GM23338 (cell line): Measurements from ENCODE around the gene UCN. TPM values are rescaled to one million over a fixed set of nuclear protein-coding genes. Genes with fewer than 3 reads are reported as not detected.

Experiments
- ATAC-seq: fragments of 200-7000 bp; cut with Tn5 transposase; 3 replicates; pipeline ENCODE4 v1.9.1; 2020
- DNase-seq: peaks from one replicate; pipeline ENCODE4 v3.0.0-alpha.2; 2015; ENCODE audit warnings: low spot score
- H2AFZ ChIP-seq: fragments of 200-600 bp; sonication (generic); 2 replicates; pipeline ENCODE4 v1.8.0; 2016; ENCODE audit warnings: antibody characterized with exemption, mild to moderate bottlenecking, moderate library complexity
- H3F3A ChIP-seq: fragments of 200-600 bp; sonication (generic); replicated peaks from 2 replicates; pipeline ENCODE4 v1.8.0; 2017; ENCODE audit warnings: antibody characterized with exemption, mixed run types, low read depth
- H3K27ac ChIP-seq: fragments of 200-600 bp; sonication (generic); 2 replicates; pipeline ENCODE4 v1.6.1; 2016; ENCODE audit warnings: low read depth
- H3K27me3 ChIP-seq: fragments of 200-600 bp; sonication (generic); 2 replicates; pipeline ENCODE4 v1.8.0; 2016; ENCODE audit warnings: mild to moderate bottlenecking, mixed run types, moderate library complexity; ENCODE audit not compliant: insufficient read depth
- H3K36me3 ChIP-seq: fragments of 200-600 bp; sonication (generic); 2 replicates; pipeline ENCODE4 v1.8.0; 2016; ENCODE audit warnings: mild to moderate bottlenecking; ENCODE audit not compliant: insufficient read depth
- H3K4me1 ChIP-seq: fragments of 200-600 bp; sonication (generic); 2 replicates; pipeline ENCODE4 v1.8.0; 2016; ENCODE audit warnings: mild to moderate bottlenecking, moderate library complexity; ENCODE audit not compliant: insufficient read depth
- H3K4me2 ChIP-seq: fragments of 200-600 bp; sonication (generic); 2 replicates; pipeline ENCODE4 v1.7.1; 2017; ENCODE audit warnings: mixed run types
- H3K4me3 ChIP-seq: fragments of 200-600 bp; sonication (generic); 2 replicates; pipeline ENCODE4 v1.6.1; 2016; ENCODE audit warnings: mixed run types
- H3K79me2 ChIP-seq: fragments of 200-600 bp; sonication (generic); replicated peaks from 2 replicates; pipeline ENCODE4 v1.8.0; 2017; ENCODE audit warnings: mild to moderate bottlenecking; ENCODE audit not compliant: insufficient read depth
- H3K9me2 ChIP-seq: fragments of 200-600 bp; sonication (generic); 2 replicates; pipeline ENCODE4 v1.8.0; 2017; ENCODE audit not compliant: insufficient read depth
- H4K20me1 ChIP-seq: fragments of 200-600 bp; sonication (generic); replicated peaks from 2 replicates; pipeline ENCODE4 v1.8.0; 2017; ENCODE audit warnings: mild to moderate bottlenecking; ENCODE audit not compliant: insufficient read depth
- H3K27ac Mint-ChIP-seq: 2 replicates; pipeline ENCODE4 v1.8.0; 2020; ENCODE audit warnings: inconsistent platforms, mild to moderate bottlenecking, moderate library complexity, mixed read lengths
- H3K27me3 Mint-ChIP-seq: 3 replicates; pipeline ENCODE4 v1.8.0; 2022; ENCODE audit warnings: low read depth, mild to moderate bottlenecking, moderate library complexity, mixed read lengths, inconsistent platforms; ENCODE audit not compliant: insufficient read depth, poor library complexity
- H3K36me3 Mint-ChIP-seq: 3 replicates; pipeline ENCODE4 v1.8.0; 2021; ENCODE audit warnings: low read depth, mild to moderate bottlenecking, inconsistent platforms, moderate library complexity, mixed read lengths
- H3K4me1 Mint-ChIP-seq: 3 replicates; pipeline ENCODE4 v1.8.0; 2020; ENCODE audit warnings: mild to moderate bottlenecking, inconsistent platforms, mixed read lengths
- H3K4me3 Mint-ChIP-seq: 3 replicates; pipeline ENCODE4 v1.8.0; 2021; ENCODE audit warnings: moderate library complexity, mild to moderate bottlenecking, inconsistent platforms, mixed read lengths
- H3K9me3 Mint-ChIP-seq: 3 replicates; pipeline ENCODE4 v1.8.0; 2020; ENCODE audit warnings: moderate library complexity, mild to moderate bottlenecking, inconsistent platforms, mixed read lengths
- CREB1 ChIP-seq: fragments of 250-450 bp; sonication (Bioruptor Pico); IDR thresholded peaks from 2 replicates; pipeline ENCODE4 v1.5.0; 2020; ENCODE audit warnings: low read depth, mild to moderate bottlenecking, moderate library complexity
- EZH2 ChIP-seq: fragments of 200-600 bp; sonication (generic); IDR thresholded peaks from one replicate; pipeline ENCODE4 v1.8.0; 2017; ENCODE audit warnings: antibody characterized with exemption, mild to moderate bottlenecking, low read depth; ENCODE audit not compliant: unreplicated experiment
- EZH2phosphoT487 ChIP-seq: fragments of 200-600 bp; sonication (generic); IDR thresholded peaks from one replicate; pipeline ENCODE4 v1.8.1; 2018; ENCODE audit warnings: antibody characterized with exemption; ENCODE audit not compliant: unreplicated experiment
- JUNB ChIP-seq: IDR thresholded peaks from one replicate; pipeline ENCODE4 v1.6.1; 2016; ENCODE audit warnings: antibody characterized with exemption; ENCODE audit not compliant: unreplicated experiment
- NANOG ChIP-seq: IDR thresholded peaks from 2 replicates; pipeline ENCODE4 v1.6.1; 2016; ENCODE audit warnings: antibody characterized with exemption, borderline replicate concordance
- POLR2AphosphoS5 ChIP-seq: IDR thresholded peaks from 2 replicates; pipeline ENCODE4 v1.6.1; 2016; ENCODE audit warnings: antibody characterized with exemption, low read depth
- STAT1 ChIP-seq: IDR thresholded peaks from one replicate; pipeline ENCODE4 v1.6.1; 2016; ENCODE audit warnings: antibody characterized with exemption; ENCODE audit not compliant: unreplicated experiment
- ZNF114 ChIP-seq: fragments of 250-450 bp; sonication (Bioruptor Pico); IDR thresholded peaks from 2 replicates; pipeline ENCODE4 v1.5.0; 2020; ENCODE audit warnings: mild to moderate bottlenecking, moderate library complexity
- ZNF331 ChIP-seq: fragments of 250-450 bp; sonication (Bioruptor Pico); IDR thresholded peaks from 2 replicates; pipeline ENCODE4 v1.5.0; 2020; ENCODE audit warnings: low read depth, mild to moderate bottlenecking, moderate library complexity
- polyA plus RNA-seq: library from polyadenylated mRNA; unstranded; fragments of >200 nt; fragmentation: Nextera tagmentation; extraction: Ambion mirVana; gene quantifications from 2 replicates; pipeline ENCODE4 v1.2.1, GENCODE V29; 2016
- total RNA-seq: library from RNA; depleted of rRNA; stranded (reverse); fragments of >200 nt; shearing (Covaris generic); gene quantifications from 2 replicates; pipeline ENCODE4 v1.2.3, GENCODE V29; 2014
- TF ChIP-seq, protein P1 (sequence below): IDR thresholded peaks from 2 replicates; pipeline ENCODE4 v1.6.1; 2016; ENCODE audit warnings: antibody characterized with exemption
- TF ChIP-seq, protein P2 (sequence below): IDR thresholded peaks from one replicate; pipeline ENCODE4 v1.6.1; 2018; ENCODE audit warnings: antibody characterized with exemption; ENCODE audit not compliant: unreplicated experiment
- TF ChIP-seq, protein P3 (sequence below): fragments of 250-450 bp; sonication (Bioruptor Pico); IDR thresholded peaks from 2 replicates; pipeline ENCODE4 v1.5.0; 2020; ENCODE audit warnings: mild to moderate bottlenecking, moderate library complexity
- TF ChIP-seq, protein P4 (sequence below), 2 experiments: fragments of 200-600 bp in 1 of 2; sonication (generic) in 1 of 2; conservative IDR thresholded peaks; 2 replicates each; pipeline versions ENCODE4 v1.5.1 to v1.6.1; 2016 to 2017; ENCODE audit warnings: antibody characterized with exemption in 2 of 2, low read depth in 2 of 2, mild to moderate bottlenecking in 2 of 2, moderate library complexity in 1 of 2

UCN gene
- total and polyA plus RNA-seq, 2 experiments from 2014 or later, result 0.59 to 0.99 TPM

DNA sequence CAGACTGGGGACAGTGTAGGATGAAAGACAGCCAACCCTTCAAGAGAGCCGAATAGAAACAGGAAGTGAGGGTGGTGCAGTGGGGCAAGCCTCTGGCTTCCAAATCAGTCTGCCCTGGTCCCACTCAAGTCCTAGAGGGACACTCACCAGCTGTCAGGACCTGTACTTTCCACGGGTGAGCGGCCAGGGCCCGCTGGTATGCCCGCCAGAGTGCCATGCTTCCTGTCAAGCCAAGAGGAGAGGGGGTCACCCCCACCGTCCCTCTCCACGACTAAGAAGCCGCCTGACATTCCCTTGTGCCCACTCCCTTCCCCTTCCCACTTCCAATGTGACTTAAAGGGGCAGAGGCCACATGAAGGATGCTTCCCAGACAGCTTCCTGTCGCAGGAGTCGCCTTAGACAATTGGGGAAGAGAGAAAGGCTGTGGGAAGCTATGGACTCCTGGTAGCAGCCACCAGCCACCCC, 14.1 kb upstream of the UCN start:
- Histone ChIP-seq H3K36me3 (peaks cover 5% of the 10 kb centered on the region; the same call in 1 of the 2 replicates), H3F3A (peaks cover 21% of the 10 kb centered on the region; the same call in 1 of the 2 replicates), H3K9me2 (no peaks in the 10 kb centered on the region), H2AFZ (peak overlapping the region; percentile 99; the same call in 1 of the 2 replicates), H3K79me2 (peaks cover 5% of the 10 kb centered on the region), H3K27me3 (no peaks in the 10 kb centered on the region), H4K20me1 (no peaks in the 10 kb centered on the region), H3K27ac (peak overlapping the region; percentile 90), H3K4me3 (peak overlapping the region; percentile 99), H3K4me2 (peak overlapping the region; percentile 99), H3K4me1 (peaks cover 14% of the 10 kb centered on the region)
- TF ChIP-seq JUNB, result no peak
- TF ChIP-seq, protein P1, sequence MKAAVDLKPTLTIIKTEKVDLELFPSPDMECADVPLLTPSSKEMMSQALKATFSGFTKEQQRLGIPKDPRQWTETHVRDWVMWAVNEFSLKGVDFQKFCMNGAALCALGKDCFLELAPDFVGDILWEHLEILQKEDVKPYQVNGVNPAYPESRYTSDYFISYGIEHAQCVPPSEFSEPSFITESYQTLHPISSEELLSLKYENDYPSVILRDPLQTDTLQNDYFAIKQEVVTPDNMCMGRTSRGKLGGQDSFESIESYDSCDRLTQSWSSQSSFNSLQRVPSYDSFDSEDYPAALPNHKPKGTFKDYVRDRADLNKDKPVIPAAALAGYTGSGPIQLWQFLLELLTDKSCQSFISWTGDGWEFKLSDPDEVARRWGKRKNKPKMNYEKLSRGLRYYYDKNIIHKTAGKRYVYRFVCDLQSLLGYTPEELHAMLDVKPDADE, result no peak
- TF ChIP-seq NANOG, result no peak
- TF ChIP-seq, protein P2, sequence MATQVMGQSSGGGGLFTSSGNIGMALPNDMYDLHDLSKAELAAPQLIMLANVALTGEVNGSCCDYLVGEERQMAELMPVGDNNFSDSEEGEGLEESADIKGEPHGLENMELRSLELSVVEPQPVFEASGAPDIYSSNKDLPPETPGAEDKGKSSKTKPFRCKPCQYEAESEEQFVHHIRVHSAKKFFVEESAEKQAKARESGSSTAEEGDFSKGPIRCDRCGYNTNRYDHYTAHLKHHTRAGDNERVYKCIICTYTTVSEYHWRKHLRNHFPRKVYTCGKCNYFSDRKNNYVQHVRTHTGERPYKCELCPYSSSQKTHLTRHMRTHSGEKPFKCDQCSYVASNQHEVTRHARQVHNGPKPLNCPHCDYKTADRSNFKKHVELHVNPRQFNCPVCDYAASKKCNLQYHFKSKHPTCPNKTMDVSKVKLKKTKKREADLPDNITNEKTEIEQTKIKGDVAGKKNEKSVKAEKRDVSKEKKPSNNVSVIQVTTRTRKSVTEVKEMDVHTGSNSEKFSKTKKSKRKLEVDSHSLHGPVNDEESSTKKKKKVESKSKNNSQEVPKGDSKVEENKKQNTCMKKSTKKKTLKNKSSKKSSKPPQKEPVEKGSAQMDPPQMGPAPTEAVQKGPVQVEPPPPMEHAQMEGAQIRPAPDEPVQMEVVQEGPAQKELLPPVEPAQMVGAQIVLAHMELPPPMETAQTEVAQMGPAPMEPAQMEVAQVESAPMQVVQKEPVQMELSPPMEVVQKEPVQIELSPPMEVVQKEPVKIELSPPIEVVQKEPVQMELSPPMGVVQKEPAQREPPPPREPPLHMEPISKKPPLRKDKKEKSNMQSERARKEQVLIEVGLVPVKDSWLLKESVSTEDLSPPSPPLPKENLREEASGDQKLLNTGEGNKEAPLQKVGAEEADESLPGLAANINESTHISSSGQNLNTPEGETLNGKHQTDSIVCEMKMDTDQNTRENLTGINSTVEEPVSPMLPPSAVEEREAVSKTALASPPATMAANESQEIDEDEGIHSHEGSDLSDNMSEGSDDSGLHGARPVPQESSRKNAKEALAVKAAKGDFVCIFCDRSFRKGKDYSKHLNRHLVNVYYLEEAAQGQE, result no peak
- TF ChIP-seq EZH2, result no peak
- no peak for TF ChIP-seq STAT1
- no peak for TF ChIP-seq ZNF331 (CRISPR knock-in tag)
- TF ChIP-seq CREB1 (CRISPR knock-in tag), result no peak
- TF ChIP-seq, protein P3, sequence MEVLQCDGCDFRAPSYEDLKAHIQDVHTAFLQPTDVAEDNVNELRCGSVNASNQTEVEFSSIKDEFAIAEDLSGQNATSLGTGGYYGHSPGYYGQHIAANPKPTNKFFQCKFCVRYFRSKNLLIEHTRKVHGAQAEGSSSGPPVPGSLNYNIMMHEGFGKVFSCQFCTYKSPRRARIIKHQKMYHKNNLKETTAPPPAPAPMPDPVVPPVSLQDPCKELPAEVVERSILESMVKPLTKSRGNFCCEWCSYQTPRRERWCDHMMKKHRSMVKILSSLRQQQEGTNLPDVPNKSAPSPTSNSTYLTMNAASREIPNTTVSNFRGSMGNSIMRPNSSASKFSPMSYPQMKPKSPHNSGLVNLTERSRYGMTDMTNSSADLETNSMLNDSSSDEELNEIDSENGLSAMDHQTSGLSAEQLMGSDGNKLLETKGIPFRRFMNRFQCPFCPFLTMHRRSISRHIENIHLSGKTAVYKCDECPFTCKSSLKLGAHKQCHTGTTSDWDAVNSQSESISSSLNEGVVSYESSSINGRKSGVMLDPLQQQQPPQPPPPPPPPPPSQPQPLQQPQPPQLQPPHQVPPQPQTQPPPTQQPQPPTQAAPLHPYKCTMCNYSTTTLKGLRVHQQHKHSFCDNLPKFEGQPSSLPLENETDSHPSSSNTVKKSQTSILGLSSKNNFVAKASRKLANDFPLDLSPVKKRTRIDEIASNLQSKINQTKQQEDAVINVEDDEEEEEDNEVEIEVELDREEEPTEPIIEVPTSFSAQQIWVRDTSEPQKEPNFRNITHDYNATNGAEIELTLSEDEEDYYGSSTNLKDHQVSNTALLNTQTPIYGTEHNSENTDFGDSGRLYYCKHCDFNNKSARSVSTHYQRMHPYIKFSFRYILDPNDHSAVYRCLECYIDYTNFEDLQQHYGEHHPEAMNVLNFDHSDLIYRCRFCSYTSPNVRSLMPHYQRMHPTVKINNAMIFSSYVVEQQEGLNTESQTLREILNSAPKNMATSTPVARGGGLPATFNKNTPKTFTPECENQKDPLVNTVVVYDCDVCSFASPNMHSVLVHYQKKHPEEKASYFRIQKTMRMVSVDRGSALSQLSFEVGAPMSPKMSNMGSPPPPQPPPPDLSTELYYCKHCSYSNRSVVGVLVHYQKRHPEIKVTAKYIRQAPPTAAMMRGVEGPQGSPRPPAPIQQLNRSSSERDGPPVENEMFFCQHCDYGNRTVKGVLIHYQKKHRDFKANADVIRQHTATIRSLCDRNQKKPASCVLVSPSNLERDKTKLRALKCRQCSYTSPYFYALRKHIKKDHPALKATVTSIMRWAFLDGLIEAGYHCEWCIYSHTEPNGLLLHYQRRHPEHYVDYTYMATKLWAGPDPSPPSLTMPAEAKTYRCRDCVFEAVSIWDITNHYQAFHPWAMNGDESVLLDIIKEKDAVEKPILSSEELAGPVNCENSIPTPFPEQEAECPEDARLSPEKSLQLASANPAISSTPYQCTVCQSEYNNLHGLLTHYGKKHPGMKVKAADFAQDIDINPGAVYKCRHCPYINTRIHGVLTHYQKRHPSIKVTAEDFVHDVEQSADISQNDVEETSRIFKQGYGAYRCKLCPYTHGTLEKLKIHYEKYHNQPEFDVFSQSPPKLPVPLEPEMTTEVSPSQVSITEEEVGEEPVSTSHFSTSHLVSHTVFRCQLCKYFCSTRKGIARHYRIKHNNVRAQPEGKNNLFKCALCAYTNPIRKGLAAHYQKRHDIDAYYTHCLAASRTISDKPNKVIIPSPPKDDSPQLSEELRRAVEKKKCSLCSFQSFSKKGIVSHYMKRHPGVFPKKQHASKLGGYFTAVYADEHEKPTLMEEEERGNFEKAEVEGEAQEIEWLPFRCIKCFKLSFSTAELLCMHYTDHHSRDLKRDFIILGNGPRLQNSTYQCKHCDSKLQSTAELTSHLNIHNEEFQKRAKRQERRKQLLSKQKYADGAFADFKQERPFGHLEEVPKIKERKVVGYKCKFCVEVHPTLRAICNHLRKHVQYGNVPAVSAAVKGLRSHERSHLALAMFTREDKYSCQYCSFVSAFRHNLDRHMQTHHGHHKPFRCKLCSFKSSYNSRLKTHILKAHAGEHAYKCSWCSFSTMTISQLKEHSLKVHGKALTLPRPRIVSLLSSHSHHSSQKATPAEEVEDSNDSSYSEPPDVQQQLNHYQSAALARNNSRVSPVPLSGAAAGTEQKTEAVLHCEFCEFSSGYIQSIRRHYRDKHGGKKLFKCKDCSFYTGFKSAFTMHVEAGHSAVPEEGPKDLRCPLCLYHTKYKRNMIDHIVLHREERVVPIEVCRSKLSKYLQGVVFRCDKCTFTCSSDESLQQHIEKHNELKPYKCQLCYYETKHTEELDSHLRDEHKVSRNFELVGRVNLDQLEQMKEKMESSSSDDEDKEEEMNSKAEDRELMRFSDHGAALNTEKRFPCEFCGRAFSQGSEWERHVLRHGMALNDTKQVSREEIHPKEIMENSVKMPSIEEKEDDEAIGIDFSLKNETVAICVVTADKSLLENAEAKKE (CRISPR knock-in tag), result no peak
- TF ChIP-seq POLR2AphosphoS5, result no peak
- TF ChIP-seq ZNF114 (CRISPR knock-in tag), result no peak
- TF ChIP-seq, protein P4, sequence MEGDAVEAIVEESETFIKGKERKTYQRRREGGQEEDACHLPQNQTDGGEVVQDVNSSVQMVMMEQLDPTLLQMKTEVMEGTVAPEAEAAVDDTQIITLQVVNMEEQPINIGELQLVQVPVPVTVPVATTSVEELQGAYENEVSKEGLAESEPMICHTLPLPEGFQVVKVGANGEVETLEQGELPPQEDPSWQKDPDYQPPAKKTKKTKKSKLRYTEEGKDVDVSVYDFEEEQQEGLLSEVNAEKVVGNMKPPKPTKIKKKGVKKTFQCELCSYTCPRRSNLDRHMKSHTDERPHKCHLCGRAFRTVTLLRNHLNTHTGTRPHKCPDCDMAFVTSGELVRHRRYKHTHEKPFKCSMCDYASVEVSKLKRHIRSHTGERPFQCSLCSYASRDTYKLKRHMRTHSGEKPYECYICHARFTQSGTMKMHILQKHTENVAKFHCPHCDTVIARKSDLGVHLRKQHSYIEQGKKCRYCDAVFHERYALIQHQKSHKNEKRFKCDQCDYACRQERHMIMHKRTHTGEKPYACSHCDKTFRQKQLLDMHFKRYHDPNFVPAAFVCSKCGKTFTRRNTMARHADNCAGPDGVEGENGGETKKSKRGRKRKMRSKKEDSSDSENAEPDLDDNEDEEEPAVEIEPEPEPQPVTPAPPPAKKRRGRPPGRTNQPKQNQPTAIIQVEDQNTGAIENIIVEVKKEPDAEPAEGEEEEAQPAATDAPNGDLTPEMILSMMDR (conservative IDR thresholded peaks at IDR 0.05; ENCODE audit: low read depth in 2 of 2), result no peak
- TF ChIP-seq EZH2phosphoT487, result no peak
- Mint-ChIP-seq H3K27ac (peak overlapping the region; percentile 99), H3K4me1 (peaks cover 10% of the 10 kb centered on the region), H3K36me3 (peaks cover 19% of the 10 kb centered on the region), H3K27me3 (peaks cover 4% of the 10 kb centered on the region), H3K4me3 (peak overlapping the region; percentile 98), H3K9me3 (no peaks in the 10 kb centered on the region)
- ATAC-seq (peak; percentile 2; the same call in 2 of the 3 replicates), DNase-seq (peak; percentile 26)
